GM12801 (cell line): ENCODE results near the gene TMEM108.

Experiments used
- TF ChIP-seq, protein P1 (sequence below): IDR thresholded peaks from one replicate; pipeline ENCODE4 v1.5.1; 2011; ENCODE audit warnings: control low read depth; ENCODE audit not compliant: insufficient read length; ENCODE audit errors: extremely low read depth

Gene TMEM108

DNA sequence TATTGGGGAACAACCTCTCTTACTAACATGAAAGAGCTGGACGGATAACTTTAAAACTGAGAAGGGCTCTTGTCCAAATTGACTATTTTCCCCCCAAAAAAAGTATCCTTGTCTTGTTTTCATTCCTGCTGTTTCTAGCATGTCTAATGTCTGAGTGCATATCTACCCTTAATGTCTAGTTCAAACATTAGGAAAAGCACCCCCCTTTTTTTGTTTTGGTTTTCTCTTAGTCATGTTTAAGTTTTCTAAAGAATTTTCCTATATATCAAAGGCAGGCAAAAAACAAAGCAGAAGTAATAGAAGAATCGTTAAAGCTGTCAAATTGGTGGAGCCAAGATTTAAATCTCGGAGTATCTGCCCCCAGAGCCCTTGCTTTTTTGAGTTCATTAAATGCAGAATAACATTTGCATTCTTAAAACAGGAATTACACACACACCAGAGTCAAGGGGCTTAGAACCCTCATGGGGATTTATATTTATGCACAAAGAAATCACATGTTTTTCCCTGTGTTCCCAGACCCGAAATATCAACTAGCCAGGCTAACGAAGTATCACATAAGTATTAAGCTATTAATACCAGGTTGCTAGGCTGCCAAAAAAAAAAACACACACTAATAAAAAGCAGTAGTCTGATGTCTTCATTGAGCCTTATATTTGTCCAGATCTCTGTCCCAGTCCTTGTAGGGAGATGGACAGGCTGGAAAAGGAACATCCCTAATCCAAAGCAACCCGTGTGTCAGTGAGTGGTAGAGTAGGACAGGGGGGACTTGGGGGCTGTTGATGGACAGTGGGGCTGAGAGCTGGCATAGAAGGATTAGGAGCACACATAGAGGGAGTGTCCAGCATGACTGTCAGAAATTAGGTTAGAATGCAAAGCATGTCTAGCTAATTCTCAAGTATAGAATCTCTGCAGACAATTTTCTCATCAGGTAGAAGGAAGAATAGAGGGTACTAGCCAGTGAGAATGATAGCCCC is 258.0 kb downstream of the TMEM108 start:
- TF ChIP-seq, protein P1, sequence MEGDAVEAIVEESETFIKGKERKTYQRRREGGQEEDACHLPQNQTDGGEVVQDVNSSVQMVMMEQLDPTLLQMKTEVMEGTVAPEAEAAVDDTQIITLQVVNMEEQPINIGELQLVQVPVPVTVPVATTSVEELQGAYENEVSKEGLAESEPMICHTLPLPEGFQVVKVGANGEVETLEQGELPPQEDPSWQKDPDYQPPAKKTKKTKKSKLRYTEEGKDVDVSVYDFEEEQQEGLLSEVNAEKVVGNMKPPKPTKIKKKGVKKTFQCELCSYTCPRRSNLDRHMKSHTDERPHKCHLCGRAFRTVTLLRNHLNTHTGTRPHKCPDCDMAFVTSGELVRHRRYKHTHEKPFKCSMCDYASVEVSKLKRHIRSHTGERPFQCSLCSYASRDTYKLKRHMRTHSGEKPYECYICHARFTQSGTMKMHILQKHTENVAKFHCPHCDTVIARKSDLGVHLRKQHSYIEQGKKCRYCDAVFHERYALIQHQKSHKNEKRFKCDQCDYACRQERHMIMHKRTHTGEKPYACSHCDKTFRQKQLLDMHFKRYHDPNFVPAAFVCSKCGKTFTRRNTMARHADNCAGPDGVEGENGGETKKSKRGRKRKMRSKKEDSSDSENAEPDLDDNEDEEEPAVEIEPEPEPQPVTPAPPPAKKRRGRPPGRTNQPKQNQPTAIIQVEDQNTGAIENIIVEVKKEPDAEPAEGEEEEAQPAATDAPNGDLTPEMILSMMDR, result no peak

DNA sequence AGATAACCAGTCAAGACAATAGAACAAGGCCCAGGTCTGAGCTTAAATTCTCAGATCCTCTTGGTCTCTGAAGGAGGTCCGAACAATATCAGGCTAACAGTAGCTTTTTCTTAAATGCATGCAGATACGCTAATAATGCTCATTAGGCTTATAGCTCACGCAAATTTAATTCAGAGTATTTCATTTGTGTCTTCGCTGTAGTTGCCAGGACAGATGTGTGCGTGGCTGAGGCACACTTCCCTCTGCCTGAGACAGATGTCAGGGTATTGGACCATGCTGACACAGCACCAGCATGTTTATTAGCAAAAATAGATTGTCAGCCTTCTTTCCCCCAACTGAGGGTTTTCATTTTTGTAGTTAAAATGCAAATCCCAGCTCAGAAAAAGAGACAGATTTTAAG is 258.8 kb downstream of the TMEM108 start:
- TF ChIP-seq, protein P1, result no peak

DNA sequence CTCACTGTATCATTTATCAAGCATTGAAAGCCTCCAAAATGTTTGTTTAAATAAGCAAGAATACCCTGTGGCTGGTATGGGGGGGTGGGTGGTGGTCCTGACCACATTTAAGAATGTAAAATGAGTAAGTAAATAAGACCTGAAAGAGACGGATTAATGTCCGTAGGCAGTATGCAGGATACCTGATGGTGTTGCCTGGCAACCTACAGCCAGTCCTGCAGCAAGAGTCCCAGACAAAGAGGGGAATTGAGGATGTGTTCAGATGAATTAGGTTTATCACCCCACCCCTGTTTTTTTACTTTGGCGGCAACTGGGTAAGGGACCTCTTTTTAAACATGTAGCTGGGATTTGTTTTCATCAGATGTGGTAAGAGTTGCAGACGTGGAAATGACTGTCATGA is 261.9 kb downstream of the TMEM108 start:
- TF ChIP-seq, protein P1, result no peak

DNA sequence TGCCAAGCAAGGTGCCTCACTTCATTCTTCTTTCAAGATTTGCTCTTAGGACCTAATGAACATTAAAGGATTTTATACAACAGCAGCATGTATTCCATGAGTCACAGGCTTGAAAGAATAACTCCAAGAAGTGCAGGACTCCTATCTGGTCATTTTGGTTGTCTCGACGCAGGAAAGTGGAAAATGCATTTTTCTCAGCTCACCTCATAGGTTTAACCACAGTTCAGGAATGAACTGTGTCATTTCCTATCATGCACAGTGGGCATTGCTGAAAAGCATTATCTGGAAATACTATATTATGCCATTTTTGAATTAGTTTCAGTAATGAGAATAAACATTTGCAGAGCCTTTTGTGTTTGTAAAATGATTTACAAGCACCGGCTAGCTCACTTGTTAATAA is 263.0 kb downstream of the TMEM108 start:
- TF ChIP-seq, protein P1, result no peak

DNA sequence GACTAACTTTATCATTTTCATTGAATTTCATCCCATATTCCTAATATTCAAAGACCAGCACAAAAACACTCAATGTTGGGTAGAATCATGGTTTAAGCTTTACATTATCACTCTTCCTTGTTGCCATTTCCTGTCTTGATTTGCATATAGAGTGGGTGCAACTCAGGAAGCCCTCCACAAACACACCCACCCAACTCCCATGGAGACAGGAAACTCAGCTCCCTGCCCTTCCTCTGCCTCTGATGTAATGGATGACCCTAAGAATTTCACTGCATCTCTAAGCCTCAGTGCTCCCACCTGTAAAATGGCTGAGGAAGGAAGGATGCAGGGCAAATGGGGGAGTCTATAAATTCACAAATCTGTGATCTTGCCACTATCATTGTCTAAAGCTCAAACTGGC is 263.5 kb downstream of the TMEM108 start:
- TF ChIP-seq, protein P1, result no peak

DNA sequence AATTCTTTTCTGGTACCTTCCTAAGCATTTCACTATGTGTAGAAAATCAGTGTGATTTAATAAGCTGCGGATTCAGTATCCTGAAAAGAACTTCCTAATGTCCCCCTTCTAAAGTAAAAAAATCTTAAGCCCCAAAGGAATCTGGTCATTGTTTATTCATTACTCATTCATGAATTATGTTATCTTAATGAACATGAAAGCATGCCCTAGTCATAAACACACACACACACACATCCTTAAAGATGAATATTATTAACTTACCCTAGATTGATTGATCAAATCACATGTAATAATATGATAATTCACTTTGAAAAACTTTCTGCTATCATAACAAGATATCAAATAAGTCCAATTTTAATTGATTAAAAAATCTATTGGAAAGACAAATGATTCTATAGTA is 265.2 kb downstream of the TMEM108 start:
- TF ChIP-seq, protein P1, result no peak

DNA sequence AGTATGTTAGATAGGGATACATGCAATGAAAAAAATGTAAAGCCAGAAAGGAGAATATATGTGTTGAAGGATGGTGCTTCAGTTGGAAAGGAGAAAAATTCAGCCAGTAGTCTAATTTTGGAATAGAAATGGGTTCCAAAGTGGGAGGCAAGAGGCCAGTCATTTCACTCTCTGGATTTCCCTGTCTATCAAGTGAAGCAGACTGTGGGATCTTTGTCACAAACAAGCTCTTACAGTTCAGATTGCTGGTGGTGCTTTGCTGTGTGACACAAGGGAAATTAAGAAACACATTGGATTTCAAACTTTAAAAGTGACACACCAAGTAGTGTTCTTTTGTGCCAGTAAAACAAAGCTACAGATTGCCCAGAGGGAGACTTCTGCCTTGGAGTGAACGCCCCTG is 279.7 kb downstream of the TMEM108 start:
- TF ChIP-seq, protein P1, result no peak
